ENCODE measurements around the gene FDXR.

DNA sequence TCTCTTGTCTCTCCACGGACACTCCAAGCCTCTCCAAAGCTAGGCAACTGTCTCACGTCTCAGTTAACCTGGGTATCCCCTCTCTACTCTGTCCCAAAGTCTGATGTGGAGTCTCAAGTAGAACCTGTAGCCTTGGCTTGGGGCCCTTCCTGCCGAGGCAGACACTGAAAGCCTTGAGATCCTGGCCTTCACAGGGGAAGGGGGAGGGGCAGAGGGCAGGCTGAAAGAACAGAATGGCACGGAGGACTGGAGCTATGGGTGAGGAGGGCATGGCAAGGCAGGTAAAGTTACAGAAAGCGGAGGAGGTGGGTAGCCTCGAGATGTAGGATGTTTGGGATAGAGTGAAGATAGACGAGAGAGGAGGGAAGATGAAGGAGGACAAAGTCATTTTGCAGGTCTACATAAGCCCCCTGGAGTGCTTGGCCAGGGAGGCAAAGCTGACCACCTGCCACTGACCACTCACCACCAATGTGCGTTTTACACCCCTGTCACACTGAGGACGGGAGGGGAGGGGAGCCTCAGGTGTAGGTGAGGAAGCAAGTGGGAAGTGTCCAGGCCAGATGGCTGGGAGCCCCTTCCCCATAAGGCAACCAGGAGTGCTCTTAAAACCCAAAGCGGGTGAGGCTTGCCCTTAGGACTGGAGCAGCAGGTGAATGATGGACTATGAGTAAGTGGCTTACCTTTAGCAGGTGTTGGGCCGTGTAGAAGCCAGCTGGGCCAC, 1.3 kb downstream of the FDXR start:
- TF ChIP-seq POLR2A (IDR thresholded peaks at IDR 0.05; ENCODE audit: low read depth, low read length) = no peak
- no peak for TF ChIP-seq POLR2AphosphoS5 (IDR thresholded peaks at IDR 0.05; ENCODE audit: low read depth, low read length)

All from GM12892 (cell line).